WTC11 (cell line): Measurements from ENCODE around the gene COL27A1.

Experiments used
- CTCF ChIP-seq: fragments of 200-600 bp; IDR thresholded peaks from 2 replicates; pipeline ENCODE4 v1.8.0; 2022; ENCODE audit warnings: antibody characterized with exemption
- E2F1 ChIP-seq: sonication (generic); formaldehyde crosslinking; IDR thresholded peaks from 2 replicates; pipeline ENCODE4 v1.8.0; 2022; ENCODE audit warnings: mild to moderate bottlenecking, missing genetic modification reagents
- HMGXB4 ChIP-seq: sonication (generic); formaldehyde crosslinking; IDR thresholded peaks from 2 replicates; pipeline ENCODE4 v1.8.1; 2023; ENCODE audit warnings: mild to moderate bottlenecking, moderate library complexity, missing genetic modification reagents
- IRF2 ChIP-seq: sonication (generic); formaldehyde crosslinking; IDR thresholded peaks from 2 replicates; pipeline ENCODE4 v1.8.0; 2022; ENCODE audit warnings: low read depth, missing genetic modification reagents, borderline replicate concordance

- no peak for TF ChIP-seq CTCF
- no peak for TF ChIP-seq IRF2
- TF ChIP-seq HMGXB4 = no peak
- no peak for TF ChIP-seq E2F1
Observed at GRCh38 chr9:114225561-114226212, 70.3 kb downstream of the COL27A1 start.
